GM21515 (cell line): ENCODE measurements around the gene ACSS1.

ENCODE experiments used
- ATAC-seq: cut with Tn5 transposase; IDR thresholded peaks from one replicate; pipeline ENCODE4 v1.9.1; 2021; ENCODE audit not compliant: unreplicated experiment

Gene ACSS1

DNA sequence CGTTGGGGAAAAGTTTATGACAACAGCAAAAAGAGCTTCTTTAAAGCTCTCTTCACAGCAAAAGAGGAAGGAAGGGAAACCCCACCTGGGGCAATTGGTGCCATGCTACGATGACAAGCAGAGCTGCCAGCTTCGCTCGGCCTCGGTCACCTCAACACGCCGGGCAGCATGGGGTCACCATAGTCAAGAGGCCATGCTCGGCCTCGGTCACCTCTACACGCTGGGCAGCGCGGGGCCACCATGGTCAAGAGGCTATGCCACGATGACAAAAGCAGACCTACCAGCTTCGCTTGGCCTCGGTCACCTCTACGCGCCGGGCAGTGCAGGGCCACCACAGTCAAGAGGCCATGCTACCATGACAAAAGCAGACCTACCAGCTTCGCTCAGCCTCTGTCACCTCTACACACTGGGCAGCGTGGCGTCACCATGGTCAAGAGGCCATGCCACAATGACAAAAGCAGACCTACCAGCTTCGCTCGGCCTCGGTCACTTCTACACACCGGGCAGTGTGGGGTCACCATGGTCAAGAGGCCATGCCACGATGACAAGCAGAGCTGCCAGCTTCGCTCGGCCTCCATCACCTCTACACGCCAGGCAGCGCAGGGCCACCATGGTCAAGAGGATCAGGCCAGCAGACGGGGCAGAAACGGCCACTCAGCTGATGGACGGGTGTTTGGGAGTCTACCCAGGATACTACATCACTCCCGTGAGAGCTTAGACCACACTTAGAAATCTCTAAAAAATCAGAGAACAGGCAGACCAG, 77.5 kb downstream of the ACSS1 start:
- no peak for ATAC-seq

- no peak for ATAC-seq
These were observed 78.6 kb downstream of the ACSS1 start for GRCh38 chr20:24979036-24979960.

- ATAC-seq: no peak
These were observed 79.4 kb downstream of the ACSS1 start for GRCh38 chr20:24978513-24978912.

- ATAC-seq: no peak
These were observed 80.1 kb downstream of the ACSS1 start for GRCh38 chr20:24977797-24978196.

DNA sequence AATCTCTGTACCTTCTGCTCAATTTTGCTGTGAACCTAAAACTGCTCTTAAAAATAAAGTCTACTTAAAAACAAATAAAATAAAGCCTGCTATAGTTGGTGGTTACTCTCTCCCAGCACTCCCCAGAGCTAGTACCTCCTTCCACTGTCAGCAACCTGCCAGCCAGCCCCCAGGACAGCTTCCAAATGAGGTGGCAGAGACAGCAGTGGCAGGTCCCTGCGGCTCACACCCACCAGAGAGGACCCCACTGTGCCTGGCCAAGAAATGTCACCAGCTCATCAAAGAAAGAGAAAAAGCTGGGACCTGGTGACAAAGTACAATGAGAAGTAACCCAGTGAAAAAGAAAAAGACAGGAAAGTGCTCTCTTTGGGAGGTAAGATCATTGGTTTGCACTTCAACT, 80.6 kb downstream of the ACSS1 start:
- ATAC-seq: no peak

DNA sequence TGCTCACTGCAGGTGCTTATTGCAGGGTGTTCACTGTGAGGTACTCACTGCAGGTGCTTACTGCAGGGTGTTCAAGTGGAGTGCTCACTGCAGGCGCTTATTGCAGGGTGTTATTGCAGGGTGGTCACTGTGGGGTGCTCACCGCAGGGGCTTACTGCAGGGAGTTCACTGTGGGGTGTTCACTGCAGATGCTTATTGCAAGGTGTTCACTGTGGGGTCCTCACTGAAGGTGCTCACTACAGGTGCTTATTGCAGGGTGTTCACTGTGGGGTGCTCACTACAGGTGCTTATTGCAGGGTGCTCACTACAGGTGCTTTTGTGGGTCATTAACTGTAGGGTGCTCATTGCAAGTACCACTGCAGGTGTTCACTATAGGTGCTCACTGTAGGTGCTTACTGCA, 85.6 kb downstream of the ACSS1 start:
- ATAC-seq: no peak

- no peak for ATAC-seq
These were observed 86.4 kb downstream of the ACSS1 start for GRCh38 chr20:24971376-24972101.

DNA sequence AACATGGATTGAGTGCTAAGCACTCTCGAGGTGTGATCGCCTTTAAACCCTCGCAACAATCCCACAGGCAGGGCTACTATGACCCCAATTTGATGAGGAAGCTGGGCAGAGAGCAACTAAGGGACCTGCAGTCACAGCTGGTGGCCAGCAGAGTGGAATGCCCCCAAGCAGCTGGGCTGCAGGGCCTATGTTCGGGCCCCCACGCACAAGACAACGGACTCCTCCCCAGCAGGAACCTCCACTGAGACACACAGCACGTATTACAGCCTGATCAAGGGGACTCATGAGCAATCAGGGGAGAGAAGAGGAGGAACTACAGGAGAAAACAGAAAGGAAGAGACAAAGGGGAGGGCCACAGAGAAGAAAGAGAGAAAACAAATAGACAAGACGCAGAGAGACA, 87.2 kb downstream of the ACSS1 start:
- ATAC-seq: no peak

GRCh38 chr20:24970030-24970553, 87.8 kb downstream of the ACSS1 start:
- ATAC-seq: no peak

DNA sequence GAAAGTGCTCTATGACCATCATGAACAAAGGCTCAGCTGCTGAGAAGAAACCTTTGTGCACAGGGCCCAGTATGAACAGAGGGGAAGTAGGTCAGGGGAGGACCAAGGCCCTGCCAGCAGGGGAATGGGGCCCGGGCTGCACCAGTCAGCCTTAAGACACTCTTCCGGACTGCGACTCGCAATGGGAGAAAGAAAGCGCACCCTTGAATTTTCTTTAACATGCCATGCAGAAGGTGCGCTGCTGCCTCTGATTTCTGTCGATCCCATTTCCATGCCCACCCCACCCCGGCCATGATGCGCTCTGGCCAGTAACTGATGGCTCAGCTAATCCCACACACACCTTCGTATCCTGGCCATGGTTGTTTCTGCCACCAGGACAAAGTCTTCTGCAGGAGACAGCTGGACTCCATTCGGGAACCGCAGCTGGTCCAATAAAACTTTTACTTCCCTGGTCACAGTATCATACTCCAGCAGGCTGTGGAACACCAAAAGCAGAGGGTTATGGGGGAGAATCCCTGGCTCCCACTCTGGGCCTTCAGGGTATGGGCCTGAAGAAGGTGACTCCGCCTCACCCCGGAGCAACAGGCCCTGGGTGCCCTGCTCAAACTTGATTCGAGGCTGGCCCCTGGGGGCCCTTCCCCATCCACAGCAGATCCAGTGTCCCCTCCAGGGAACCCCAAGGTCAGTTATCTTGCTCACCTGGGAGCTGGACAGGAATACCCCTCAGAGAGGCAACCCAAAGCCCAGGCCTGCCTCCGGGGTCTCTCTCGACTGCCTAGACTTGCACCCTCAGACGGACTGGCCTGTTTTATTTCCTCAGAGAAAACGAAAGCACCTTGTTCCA, 88.5 kb downstream of the ACSS1 start:
- no peak for ATAC-seq

GRCh38 chr20:24968278-24968800, 89.6 kb downstream of the ACSS1 start:
- no peak for ATAC-seq

GRCh38 chr20:24966317-24967012, 91.5 kb downstream of the ACSS1 start:
- ATAC-seq: no peak

DNA sequence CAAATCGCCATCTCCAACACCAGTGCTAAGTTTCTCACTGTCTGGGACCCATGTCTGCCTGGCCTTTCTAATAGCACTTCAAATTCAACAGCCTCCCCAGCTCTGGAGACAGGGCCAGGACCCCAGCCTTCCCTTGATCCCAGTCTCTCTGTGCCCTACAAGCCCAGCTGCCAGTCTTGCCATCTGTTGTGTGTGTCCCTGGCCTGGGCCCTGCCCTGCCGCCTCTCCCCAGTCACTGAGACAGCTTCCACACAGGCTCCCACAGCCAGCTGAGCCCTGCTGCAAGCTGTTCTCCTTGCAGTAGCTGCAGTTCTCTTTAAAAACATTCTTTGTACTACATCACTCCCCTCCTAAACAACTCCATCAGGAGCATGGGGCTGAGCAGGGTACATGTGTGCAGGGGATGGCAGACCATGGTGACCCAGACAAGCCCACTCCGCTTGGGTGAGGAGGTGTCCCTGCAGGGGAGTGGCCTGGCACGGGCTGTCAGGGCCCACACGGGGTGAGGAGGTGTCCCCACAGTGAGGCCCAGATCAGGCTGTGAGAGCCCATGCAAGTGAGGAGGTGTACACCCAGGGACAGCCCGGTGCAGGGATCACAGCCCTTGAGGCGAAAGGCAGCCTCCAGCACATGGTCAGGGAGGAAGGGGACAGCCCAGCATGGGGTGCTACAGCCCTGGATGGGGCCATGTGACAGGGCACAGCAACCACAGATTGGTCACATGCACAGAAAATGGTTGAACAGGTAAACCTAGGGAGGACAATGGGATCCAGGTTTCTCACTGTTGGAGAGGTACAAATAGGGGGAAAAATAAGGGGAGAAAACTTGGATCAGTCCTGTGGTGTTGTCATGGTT, 92.6 kb downstream of the ACSS1 start:
- no peak for ATAC-seq

DNA sequence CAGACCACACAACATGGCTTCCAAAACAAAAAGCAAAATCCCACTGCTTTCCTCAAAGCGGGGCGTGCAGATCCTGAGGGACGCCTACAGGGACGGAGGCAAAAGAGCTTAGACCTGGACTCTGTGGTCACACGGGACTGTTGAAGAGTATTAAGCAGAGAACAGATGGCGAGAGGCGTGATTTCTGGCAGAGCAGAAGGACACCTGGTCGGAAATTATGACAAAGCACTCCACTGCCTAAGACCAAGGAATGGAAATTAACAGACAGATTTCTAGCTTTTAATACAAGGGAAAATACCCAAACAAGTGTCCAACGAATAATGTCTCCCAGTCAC, 93.5 kb downstream of the ACSS1 start:
- ATAC-seq: no peak

DNA sequence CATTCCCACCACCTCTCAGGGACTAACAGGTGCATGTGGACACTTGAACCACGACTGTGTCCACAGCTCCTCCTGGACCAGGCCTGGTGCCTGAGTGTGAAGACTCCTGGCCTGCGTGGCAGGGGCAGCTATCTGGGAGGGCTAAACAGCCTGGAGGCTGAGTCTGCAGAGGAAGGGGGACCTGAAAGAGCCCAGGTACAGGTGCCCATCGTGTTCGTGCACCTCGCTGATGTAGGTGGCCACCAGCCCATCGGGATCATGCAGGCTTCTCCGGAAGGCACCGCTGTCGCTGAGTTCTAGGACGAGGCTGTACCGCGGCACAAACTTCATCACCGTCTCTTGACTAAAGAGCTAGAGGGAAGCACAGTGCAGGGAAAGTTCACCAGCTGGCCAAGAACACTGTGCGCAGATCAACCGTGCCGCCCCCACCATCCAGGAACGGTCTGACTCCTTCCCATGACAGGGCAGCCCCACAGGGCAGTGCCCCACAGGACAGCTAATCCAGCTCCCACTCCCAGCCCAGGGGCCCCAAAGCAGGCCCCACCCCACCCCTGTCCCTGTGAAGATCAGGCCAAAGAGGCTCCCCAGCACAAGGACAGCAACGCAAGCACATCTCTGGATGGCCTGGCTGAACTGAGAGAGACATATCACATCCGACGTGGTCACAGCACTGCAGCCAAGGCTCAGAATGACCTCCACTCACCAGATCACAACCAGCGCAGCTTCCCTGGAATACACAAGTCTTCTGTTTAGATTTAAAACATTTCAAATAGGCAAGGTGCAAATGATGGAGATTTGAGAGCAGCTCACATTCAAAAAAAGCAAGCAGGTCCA, 94.0 kb downstream of the ACSS1 start:
- no peak for ATAC-seq

GRCh38 chr20:24962510-24962909, 95.4 kb downstream of the ACSS1 start:
- no peak for ATAC-seq

DNA sequence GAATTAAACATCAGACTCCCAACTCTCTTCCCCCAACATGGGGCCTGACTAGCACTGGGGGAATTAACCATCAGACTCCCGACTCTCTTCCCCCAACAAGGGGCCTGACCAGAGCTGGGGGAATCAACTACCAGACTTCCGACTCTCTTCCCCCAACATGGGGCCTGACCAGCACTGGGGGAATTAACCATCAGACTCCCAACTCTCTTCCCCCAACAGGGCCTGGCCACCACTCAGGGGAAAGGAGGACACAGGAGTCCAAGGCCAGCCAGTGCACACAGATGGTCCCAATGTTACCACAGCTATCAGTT, 95.8 kb downstream of the ACSS1 start:
- no peak for ATAC-seq
